Ureter (tissue), 1 donor: ENCODE data around the gene SMIM33. TPM values are rescaled to one million over a fixed set of nuclear protein-coding genes. Genes with fewer than 3 reads are reported as not detected.

Experiments
- total RNA-seq: library from RNA; stranded (reverse); gene quantifications from one replicate; pipeline ENCODE4 v1.2.4, GENCODE V29; 2023
- donor health status: DM: yes; HTN: yes; CAD: no.

SMIM33 gene
- total RNA-seq, 1 donor from 2014 or later = not detected

Other genes with a start within 250 kb of the SMIM33 start
- 259 TPM for gene MATR3, start 177.3 kb upstream of the SMIM33 start, total RNA-seq
- gene PAIP2, start 129.2 kb upstream of the SMIM33 start, total RNA-seq = 75.6 TPM
- 0.65 TPM for gene SLC23A1, start 87.7 kb upstream of the SMIM33 start, total RNA-seq
- gene MZB1, start 81.1 kb upstream of the SMIM33 start, total RNA-seq = 12.9 TPM
- gene PROB1, start 75.9 kb upstream of the SMIM33 start, total RNA-seq = 2.4 TPM
- gene SPATA24, start 66.9 kb upstream of the SMIM33 start, total RNA-seq = 7.8 TPM
- gene DNAJC18, start 31.5 kb upstream of the SMIM33 start, total RNA-seq = 10.3 TPM
- 31.1 TPM for gene ECSCR, start 8.3 kb upstream of the SMIM33 start, total RNA-seq
- gene STING1, start 11.8 kb downstream of the SMIM33 start, total RNA-seq = 71.5 TPM
- gene UBE2D2, start 90.3 kb downstream of the SMIM33 start, total RNA-seq = 180 TPM
- gene CXXC5, start 177.3 kb downstream of the SMIM33 start, total RNA-seq = 28.7 TPM